Left lung (tissue), 10 donors: ENCODE data around the gene DDIAS. TPM values are rescaled to one million over a fixed set of nuclear protein-coding genes. Genes with fewer than 3 reads are reported as not detected.

Experiments
- ATAC-seq: fragments of 200-7000 bp; cut with Tn5 transposase; one replicate; pipeline ENCODE4 v1.9.1; 2020; ENCODE audit warnings: moderate library complexity
- DNase-seq, 4 donors: peaks; one replicate each; pipeline ENCODE4 v3.0.0-alpha.2; 2013 to 2020
- H3K27ac ChIP-seq, 2 donors: fragments of 200-600 bp; sonication (generic) in 1 of 2; one replicate each; pipeline versions ENCODE4 v1.5.0 to v1.8.0; 2020 to 2021
- H3K27me3 ChIP-seq, 2 donors: fragments of 200-600 bp; sonication (generic) in 1 of 2; one replicate each; pipeline versions ENCODE4 v1.5.0 to v1.8.0; 2020 to 2021
- H3K36me3 ChIP-seq, 2 donors: fragments of 200-600 bp; sonication (generic) in 1 of 2; one replicate each; pipeline versions ENCODE4 v1.5.0 to v1.8.0; 2020 to 2021
- H3K4me1 ChIP-seq, 2 donors: fragments of 200-600 bp; one replicate each; pipeline ENCODE4 v1.8.0; 2021
- H3K4me3 ChIP-seq, 2 donors: fragments of 200-600 bp; sonication (generic) in 1 of 2; one replicate each; pipeline versions ENCODE4 v1.5.0 to v1.8.0; 2020 to 2021; ENCODE audit warnings: mild to moderate bottlenecking in 1 of 2
- H3K9me3 ChIP-seq, 2 donors: fragments of 200-600 bp; sonication (generic) in 1 of 2; one replicate each; pipeline versions ENCODE4 v1.5.0 to v1.8.0; 2020 to 2021
- intact Hi-C, 2 donors: fragments of 100-400 bp; cut with DNase I; formaldehyde crosslinking; loops; one replicate each; pipeline versions ENCODE4 v1.11.2 to v1.14.2; 2022
- polyA plus RNA-seq, 6 donors: library from polyadenylated mRNA; unstranded; fragments of 120-200 nt; gene quantifications; one replicate each; pipeline ENCODE4 v1.2.1, GENCODE V29; 2013; ENCODE audit not compliant: insufficient read length in 6 of 6
- total RNA-seq, 2 donors: library from RNA; stranded (reverse); fragmentation: NEBNext Ultra II Directional; extraction: Animal tissue kit (Norgen Biotek cat#: 25700); gene quantifications; one replicate each; pipeline ENCODE4 v1.2.1, GENCODE V29; 2021
- TF ChIP-seq, protein P1 (sequence below), 2 donors: fragments of 200-600 bp; sonication (generic) in 1 of 2; IDR thresholded peaks; one replicate each; pipeline versions ENCODE4 v1.5.0 to v1.8.0; 2021; ENCODE audit warnings: antibody characterized with exemption in 2 of 2
- donor health status: DM: no; HTN: yes; CAD: no.
- donor health status: DM: no; HTN: no; CAD: no.

The DDIAS gene
- total and polyA plus RNA-seq, 8 donors = 2.9 to 7.3 (median 5.3) TPM

DNA sequence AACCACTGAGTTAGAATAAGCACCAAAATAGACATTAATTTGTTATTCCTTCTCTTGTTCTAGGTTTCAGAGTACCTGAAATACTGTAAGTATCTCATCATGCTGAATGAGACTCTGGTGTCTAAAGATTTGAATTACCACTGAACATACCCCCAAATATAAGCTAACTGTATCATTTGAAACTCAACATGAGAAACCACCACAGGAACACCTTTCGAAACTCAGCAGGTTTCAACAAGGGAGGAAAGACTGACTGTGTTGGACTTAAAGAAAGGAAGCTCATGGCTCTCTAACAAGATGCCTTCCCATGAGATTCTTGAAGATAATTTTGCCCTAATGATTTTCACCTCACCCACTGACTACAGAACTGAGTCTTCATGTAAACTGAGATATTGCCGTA, 38.3 kb upstream of the DDIAS start:
- TF ChIP-seq, protein P1, sequence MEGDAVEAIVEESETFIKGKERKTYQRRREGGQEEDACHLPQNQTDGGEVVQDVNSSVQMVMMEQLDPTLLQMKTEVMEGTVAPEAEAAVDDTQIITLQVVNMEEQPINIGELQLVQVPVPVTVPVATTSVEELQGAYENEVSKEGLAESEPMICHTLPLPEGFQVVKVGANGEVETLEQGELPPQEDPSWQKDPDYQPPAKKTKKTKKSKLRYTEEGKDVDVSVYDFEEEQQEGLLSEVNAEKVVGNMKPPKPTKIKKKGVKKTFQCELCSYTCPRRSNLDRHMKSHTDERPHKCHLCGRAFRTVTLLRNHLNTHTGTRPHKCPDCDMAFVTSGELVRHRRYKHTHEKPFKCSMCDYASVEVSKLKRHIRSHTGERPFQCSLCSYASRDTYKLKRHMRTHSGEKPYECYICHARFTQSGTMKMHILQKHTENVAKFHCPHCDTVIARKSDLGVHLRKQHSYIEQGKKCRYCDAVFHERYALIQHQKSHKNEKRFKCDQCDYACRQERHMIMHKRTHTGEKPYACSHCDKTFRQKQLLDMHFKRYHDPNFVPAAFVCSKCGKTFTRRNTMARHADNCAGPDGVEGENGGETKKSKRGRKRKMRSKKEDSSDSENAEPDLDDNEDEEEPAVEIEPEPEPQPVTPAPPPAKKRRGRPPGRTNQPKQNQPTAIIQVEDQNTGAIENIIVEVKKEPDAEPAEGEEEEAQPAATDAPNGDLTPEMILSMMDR (IDR thresholded peaks at IDR 0.05) = no peak
- no peak overlapping the region for H3K4me3 ChIP-seq

DNA sequence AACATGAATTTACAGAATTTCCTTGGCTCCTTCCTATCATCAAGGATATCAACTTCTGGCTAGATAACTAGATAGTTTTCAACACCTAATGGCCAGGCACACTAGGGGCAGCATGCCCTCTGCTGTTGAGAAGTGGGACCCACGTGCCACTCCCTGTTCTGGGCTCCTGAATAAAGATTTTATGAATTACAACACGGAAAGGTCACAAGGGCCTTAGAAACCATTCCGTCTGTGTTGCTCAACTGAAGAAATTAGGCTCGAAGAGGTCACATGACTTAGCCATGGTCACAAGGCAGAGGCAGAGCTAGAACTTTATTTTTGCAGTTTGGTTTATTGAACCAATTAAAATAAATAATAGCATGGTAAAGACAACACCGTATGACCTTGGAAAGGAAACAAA, 37.3 kb upstream of the DDIAS start:
- no peaks in the 10 kb centered on the region for H3K27me3 ChIP-seq
- H3K27ac ChIP-seq = no peak overlapping the region
- ATAC-seq = peak; percentile 93
- no peaks in the 10 kb centered on the region for H3K9me3 ChIP-seq
- intact Hi-C loops = no loop called here
- no peaks in the 10 kb centered on the region for H3K36me3 ChIP-seq
- H3K4me1 ChIP-seq = peaks cover 0 to 26% of the 10 kb centered on the region in 2 donors
- H3K4me3 ChIP-seq = no peak overlapping the region
- peak; percentile 8 to 68 (median 42) for DNase-seq
- TF ChIP-seq, protein P1 (IDR thresholded peaks at IDR 0.05) = peak in 1 of 2 donors; percentile 31

More for the DNA sequence above, 38.3 kb upstream of the DDIAS start:
- Histone ChIP-seq H3K27me3 (no peaks in the 10 kb centered on the region), H3K4me1 (peaks cover 0 to 24% of the 10 kb centered on the region in 2 donors), H3K27ac (no peak overlapping the region), H3K36me3 (no peaks in the 10 kb centered on the region), H3K9me3 (no peaks in the 10 kb centered on the region)
- no peak for ATAC-seq
- no peak for DNase-seq
- intact Hi-C loops = no loop called here

DNA sequence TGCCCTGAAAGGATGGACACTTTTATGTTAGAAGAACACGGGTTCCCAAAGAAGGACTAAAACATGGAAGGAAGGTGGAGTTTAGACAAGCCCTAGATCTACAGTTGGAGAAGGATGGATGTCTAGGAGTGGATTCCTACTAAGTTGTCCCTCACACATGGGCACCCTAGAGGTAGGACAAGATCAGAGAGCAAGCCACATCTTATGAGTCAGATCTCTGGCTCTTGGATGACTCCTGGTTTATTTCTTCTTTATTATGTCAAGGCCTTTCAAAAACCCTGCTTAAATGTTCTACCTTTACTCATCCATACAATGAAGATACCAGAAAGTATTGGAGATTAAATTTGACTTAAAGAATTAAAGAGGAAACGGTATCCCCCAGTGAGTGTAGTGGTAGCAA, 35.7 kb upstream of the DDIAS start:
- TF ChIP-seq, protein P1 (IDR thresholded peaks at IDR 0.05) = no peak
- Histone ChIP-seq H3K27me3 (no peaks in the 10 kb centered on the region), H3K27ac (no peak overlapping the region), H3K9me3 (no peaks in the 10 kb centered on the region), H3K4me1 (peaks cover 6 to 40% of the 10 kb centered on the region in 2 donors), H3K4me3 (no peak overlapping the region), H3K36me3 (no peaks in the 10 kb centered on the region)
- intact Hi-C loops = no loop called here
- ATAC-seq = no peak
- DNase-seq = no peak

DNA sequence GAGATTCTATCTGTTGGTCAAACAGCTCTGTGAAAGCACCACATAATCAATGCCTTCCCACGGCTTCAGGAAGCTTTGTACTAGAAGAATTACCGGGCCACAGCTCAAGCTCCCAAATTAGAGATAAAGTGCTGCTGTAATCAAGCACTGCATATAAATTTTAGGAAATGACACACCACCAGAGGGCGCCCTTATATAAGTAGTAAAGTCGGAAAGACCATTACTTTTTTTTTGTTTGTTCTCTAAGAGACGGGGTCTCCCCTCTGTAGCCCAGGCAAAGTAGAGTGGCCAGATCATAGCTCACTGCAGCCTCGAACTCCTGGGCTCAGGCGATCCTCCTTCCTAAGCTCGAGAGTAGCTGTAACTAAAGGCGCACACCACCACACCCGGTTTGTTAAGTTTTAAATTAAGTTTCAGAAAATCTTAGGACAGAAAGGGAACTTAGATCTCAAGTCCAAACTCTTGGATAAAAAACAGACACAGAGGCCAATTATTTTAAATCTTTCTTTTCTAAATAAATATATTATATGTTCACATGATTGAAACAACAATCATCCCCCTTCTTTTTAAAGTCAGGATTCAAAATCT, 33.9 kb upstream of the DDIAS start:
- intact Hi-C loops = no loop called here
- Histone ChIP-seq H3K27me3 (no peaks in the 10 kb centered on the region), H3K4me1 (peaks cover 6 to 40% of the 10 kb centered on the region in 2 donors), H3K4me3 (no peak overlapping the region), H3K27ac (no peak overlapping the region), H3K9me3 (no peaks in the 10 kb centered on the region), H3K36me3 (no peaks in the 10 kb centered on the region)
- TF ChIP-seq, protein P1 (IDR thresholded peaks at IDR 0.05) = peak; percentile 62 to 69
- ATAC-seq (peak; percentile 69), DNase-seq (peak in 3 of 4 donors; percentile 55 to 83 (median 71))

DNA sequence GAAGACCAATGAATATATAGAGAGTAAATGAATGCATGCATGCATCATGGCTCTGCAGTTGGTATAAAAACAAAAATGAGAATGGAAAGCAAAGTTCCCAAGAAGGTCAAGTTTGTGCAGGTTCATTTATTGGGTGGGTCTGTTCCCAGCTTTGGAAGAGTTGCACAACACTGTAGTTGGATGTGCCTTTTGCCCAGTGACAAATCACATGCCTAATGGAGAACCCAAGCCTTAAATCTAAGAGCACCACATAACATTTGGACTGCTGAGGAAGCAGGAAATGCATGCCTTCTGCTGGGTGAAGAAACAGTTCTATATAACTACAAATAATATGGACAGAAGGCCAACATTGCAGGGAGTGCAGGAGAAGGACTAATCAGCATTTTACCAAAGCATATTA, 31.9 kb upstream of the DDIAS start:
- Histone ChIP-seq H3K4me1 (peaks cover 6 to 30% of the 10 kb centered on the region in 2 donors), H3K27me3 (no peaks in the 10 kb centered on the region), H3K36me3 (no peaks in the 10 kb centered on the region), H3K9me3 (no peaks in the 10 kb centered on the region), H3K27ac (no peak overlapping the region), H3K4me3 (no peak overlapping the region)
- TF ChIP-seq, protein P1 (IDR thresholded peaks at IDR 0.05) = no peak
- ATAC-seq = peak; percentile 63
- DNase-seq = no peak
- intact Hi-C loops = no loop called here
